ENCODE results near the gene HK3. TPM values are rescaled to one million over a fixed set of nuclear protein-coding genes. Genes with fewer than 3 reads are reported as not detected.

HK3 gene
- total RNA-seq, 1 donor from 2014 or later: not detected

GRCh38 chr5:176888016-176888864, 10.9 kb downstream of the HK3 start:
- no peak for DNase-seq (ENCODE audit: low spot score)
- H3K9me3 Mint-ChIP-seq (ENCODE audit: low read depth): no peaks in the 10 kb centered on the region
- no peak overlapping the region for H3K4me3 Mint-ChIP-seq (ENCODE audit: unreplicated experiment)
- H3K4me1 Mint-ChIP-seq (ENCODE audit: low read depth): peaks cover 6% of the 10 kb centered on the region
- H3K36me3 Mint-ChIP-seq (ENCODE audit: low read depth): no peaks in the 10 kb centered on the region
- H3K27ac Mint-ChIP-seq (ENCODE audit: unreplicated experiment): no peak overlapping the region
- TF ChIP-seq, protein P1, sequence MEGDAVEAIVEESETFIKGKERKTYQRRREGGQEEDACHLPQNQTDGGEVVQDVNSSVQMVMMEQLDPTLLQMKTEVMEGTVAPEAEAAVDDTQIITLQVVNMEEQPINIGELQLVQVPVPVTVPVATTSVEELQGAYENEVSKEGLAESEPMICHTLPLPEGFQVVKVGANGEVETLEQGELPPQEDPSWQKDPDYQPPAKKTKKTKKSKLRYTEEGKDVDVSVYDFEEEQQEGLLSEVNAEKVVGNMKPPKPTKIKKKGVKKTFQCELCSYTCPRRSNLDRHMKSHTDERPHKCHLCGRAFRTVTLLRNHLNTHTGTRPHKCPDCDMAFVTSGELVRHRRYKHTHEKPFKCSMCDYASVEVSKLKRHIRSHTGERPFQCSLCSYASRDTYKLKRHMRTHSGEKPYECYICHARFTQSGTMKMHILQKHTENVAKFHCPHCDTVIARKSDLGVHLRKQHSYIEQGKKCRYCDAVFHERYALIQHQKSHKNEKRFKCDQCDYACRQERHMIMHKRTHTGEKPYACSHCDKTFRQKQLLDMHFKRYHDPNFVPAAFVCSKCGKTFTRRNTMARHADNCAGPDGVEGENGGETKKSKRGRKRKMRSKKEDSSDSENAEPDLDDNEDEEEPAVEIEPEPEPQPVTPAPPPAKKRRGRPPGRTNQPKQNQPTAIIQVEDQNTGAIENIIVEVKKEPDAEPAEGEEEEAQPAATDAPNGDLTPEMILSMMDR (IDR thresholded peaks at IDR 0.05): no peak
- peaks cover 24% of the 10 kb centered on the region for H3K27me3 Mint-ChIP-seq (ENCODE audit: low read depth)

GRCh38 chr5:176887252-176887849, 11.8 kb downstream of the HK3 start:
- DNase-seq (ENCODE audit: low spot score): no peak
- no peak overlapping the region for H3K4me3 Mint-ChIP-seq (ENCODE audit: unreplicated experiment)
- TF ChIP-seq, protein P1 (IDR thresholded peaks at IDR 0.05): no peak
- no peaks in the 10 kb centered on the region for H3K9me3 Mint-ChIP-seq (ENCODE audit: low read depth)
- H3K36me3 Mint-ChIP-seq (ENCODE audit: low read depth): no peaks in the 10 kb centered on the region
- H3K27ac Mint-ChIP-seq (ENCODE audit: unreplicated experiment): no peak overlapping the region
- H3K4me1 Mint-ChIP-seq (ENCODE audit: low read depth): peaks cover 6% of the 10 kb centered on the region
- peaks cover 30% of the 10 kb centered on the region for H3K27me3 Mint-ChIP-seq (ENCODE audit: low read depth)

DNA sequence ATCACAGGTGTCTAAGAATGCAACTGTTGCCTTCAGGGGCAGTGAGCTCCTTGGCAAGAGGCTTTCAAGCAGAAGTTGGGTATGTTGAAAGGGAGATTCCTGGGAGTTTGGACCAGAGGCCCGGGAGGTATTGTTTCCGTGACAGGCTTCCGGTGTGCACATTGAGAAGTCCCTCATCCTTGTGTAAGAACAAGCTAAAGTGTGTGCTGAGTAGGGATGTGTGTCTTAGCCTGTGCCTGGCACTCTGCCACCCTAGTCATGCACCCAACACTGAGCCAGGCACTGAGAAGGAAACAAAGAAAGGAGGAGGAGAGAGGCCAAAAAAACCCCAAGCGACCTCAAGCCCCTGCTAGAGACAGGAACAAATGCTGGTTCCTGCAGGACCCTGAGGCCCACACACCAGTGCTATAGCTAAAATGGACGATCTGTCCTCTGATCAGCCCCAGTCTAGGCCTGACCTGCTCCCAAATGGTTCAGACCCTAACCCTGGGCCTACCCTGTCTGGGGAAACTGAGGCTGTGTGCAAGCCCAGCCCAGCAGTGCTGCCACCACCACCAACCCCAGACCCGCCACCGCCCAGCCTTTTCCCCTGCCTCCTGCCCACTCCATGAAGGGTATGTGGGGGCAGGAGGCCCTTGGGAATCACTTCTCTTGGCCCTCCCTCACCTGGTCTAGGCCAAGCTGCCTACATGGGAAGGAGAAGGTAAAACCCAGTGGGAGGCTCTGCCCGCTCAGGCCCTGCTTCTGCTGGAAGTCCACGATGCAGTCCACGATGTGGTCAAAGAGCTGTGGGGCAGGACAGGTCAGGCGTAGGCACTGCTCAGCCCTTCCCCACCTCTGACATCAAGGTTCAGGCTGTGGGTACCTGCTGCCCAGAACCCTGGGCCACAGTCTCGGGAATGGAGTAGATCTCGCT, 12.6 kb downstream of the HK3 start:
- no peaks in the 10 kb centered on the region for H3K36me3 Mint-ChIP-seq (ENCODE audit: low read depth)
- DNase-seq (ENCODE audit: low spot score): no peak
- TF ChIP-seq, protein P1 (IDR thresholded peaks at IDR 0.05): no peak
- H3K27ac Mint-ChIP-seq (ENCODE audit: unreplicated experiment): no peak overlapping the region
- peaks cover 6% of the 10 kb centered on the region for H3K4me1 Mint-ChIP-seq (ENCODE audit: low read depth)
- no peak overlapping the region for H3K4me3 Mint-ChIP-seq (ENCODE audit: unreplicated experiment)
- H3K27me3 Mint-ChIP-seq (ENCODE audit: low read depth): peaks cover 25% of the 10 kb centered on the region
- no peaks in the 10 kb centered on the region for H3K9me3 Mint-ChIP-seq (ENCODE audit: low read depth)

DNA sequence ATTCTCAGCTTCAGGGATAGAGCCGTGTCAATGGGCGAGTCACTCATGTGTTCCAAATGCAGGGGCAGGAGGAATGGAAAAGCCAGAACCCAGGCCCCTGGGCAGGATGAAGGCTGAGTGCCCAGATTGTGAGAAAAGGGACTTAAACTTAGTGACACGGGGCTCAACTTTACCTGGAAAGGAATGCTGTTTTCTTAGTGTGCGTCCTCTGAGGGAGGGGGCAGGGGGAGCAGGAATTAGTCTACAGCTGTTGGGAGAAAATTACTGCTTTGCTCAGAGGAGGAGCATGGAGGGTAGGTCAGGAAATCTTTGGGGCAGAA, 14.6 kb downstream of the HK3 start:
- TF ChIP-seq, protein P1 (IDR thresholded peaks at IDR 0.05): no peak
- H3K27me3 Mint-ChIP-seq (ENCODE audit: low read depth): peaks cover 15% of the 10 kb centered on the region
- H3K4me3 Mint-ChIP-seq (ENCODE audit: unreplicated experiment): no peak overlapping the region
- peaks cover 6% of the 10 kb centered on the region for H3K4me1 Mint-ChIP-seq (ENCODE audit: low read depth)
- no peaks in the 10 kb centered on the region for H3K9me3 Mint-ChIP-seq (ENCODE audit: low read depth)
- DNase-seq (ENCODE audit: low spot score): no peak
- H3K27ac Mint-ChIP-seq (ENCODE audit: unreplicated experiment): no peak overlapping the region
- no peaks in the 10 kb centered on the region for H3K36me3 Mint-ChIP-seq (ENCODE audit: low read depth)

Data from chondrocyte (in vitro differentiated cells).